Fibroblast of lung (primary cell): ENCODE data around the gene ZFPL1. TPM values are rescaled to one million over a fixed set of nuclear protein-coding genes. Genes with fewer than 3 reads are reported as not detected.

Experiments
- DNase-seq, 2 donors: peaks; one replicate each; pipeline versions ENCODE4 v3.0.0 to v3.0.0-alpha.2; 2010; ENCODE audit warnings: low read depth in 2 of 2
- H2AFZ ChIP-seq: 2 replicates; pipeline ENCODE4 v1.5.1; 2012; ENCODE audit warnings: low read length, control low read depth, inconsistent platforms
- H3K27ac ChIP-seq: 2 replicates; pipeline ENCODE4 v1.5.1; 2011; ENCODE audit warnings: low read length, control low read depth; ENCODE audit not compliant: insufficient read depth
- H3K27me3 ChIP-seq: 2 replicates; pipeline ENCODE4 v1.5.1; 2011; ENCODE audit warnings: mild to moderate bottlenecking, low read length; ENCODE audit not compliant: control insufficient read depth, insufficient read depth
- H3K36me3 ChIP-seq: 2 replicates; pipeline ENCODE4 v1.5.1; 2011; ENCODE audit warnings: low read length; ENCODE audit not compliant: control insufficient read depth, insufficient read depth
- H3K4me1 ChIP-seq: 2 replicates; pipeline ENCODE4 v1.5.1; 2011; ENCODE audit warnings: low read length; ENCODE audit not compliant: control insufficient read depth, insufficient read depth; ENCODE audit errors: extremely low read depth
- H3K4me2 ChIP-seq: 2 replicates; pipeline ENCODE4 v1.5.1; 2011; ENCODE audit warnings: low read length, control low read depth; ENCODE audit not compliant: insufficient read depth; ENCODE audit errors: extremely low read depth
- H3K4me3 ChIP-seq, 4 experiments: fragments of 200-600 bp in 1 of 4; sonication (generic) in 1 of 4; replicated peaks in 1 of 4; 2 replicates each; pipeline ENCODE4 v1.5.1; 2011 to 2016; ENCODE audit warnings: low read length in 4 of 4, low read depth in 3 of 4, mild to moderate bottlenecking in 3 of 4, control low read depth in 2 of 4, inconsistent platforms in 1 of 4, mixed read lengths in 1 of 4; ENCODE audit not compliant: insufficient read depth in 1 of 4; ENCODE audit errors: control extremely low read depth in 1 of 4
- H3K79me2 ChIP-seq: 2 replicates; pipeline ENCODE4 v1.5.1; 2012; ENCODE audit warnings: mild to moderate bottlenecking, low read length, inconsistent platforms; ENCODE audit not compliant: control insufficient read depth, insufficient read depth
- H3K9ac ChIP-seq: 2 replicates; pipeline ENCODE4 v1.5.1; 2011; ENCODE audit warnings: mild to moderate bottlenecking, low read length, control low read depth; ENCODE audit not compliant: insufficient read depth
- H3K9me3 ChIP-seq: 2 replicates; pipeline ENCODE4 v1.5.1; 2012; ENCODE audit warnings: low read depth, low read length; ENCODE audit not compliant: control insufficient read depth, insufficient read depth
- H4K20me1 ChIP-seq: 2 replicates; pipeline ENCODE4 v1.5.1; 2011; ENCODE audit warnings: low read length; ENCODE audit not compliant: control insufficient read depth, insufficient read depth; ENCODE audit errors: extremely low read depth
- CTCF ChIP-seq, 2 donors: IDR thresholded peaks in 1 of 2; conservative IDR thresholded peaks in 1 of 2; 1 replicate in 1 of 2; 2 replicates in 1 of 2; pipeline ENCODE4 v1.5.1; 2011 to 2012; ENCODE audit warnings: low read length in 2 of 2, control low read depth in 1 of 2, inconsistent platforms in 1 of 2, low read depth in 1 of 2, mild to moderate bottlenecking in 1 of 2
- EZH2 ChIP-seq: IDR thresholded peaks from 2 replicates; pipeline ENCODE4 v1.5.1; 2012; ENCODE audit warnings: low read length, control low read depth, mild to moderate bottlenecking; ENCODE audit errors: missing control alignments
- polyA plus RNA-seq, 2 donors: library from polyadenylated mRNA; depleted of rRNA in 1 of 2; stranded (reverse) in 1 of 2; unstranded in 1 of 2; fragments of >200 nt; gene quantifications; 2 replicates each; pipeline ENCODE4 v1.2.1, GENCODE V29; 2011 to 2012; ENCODE audit warnings: missing spikeins in 1 of 2
- total RNA-seq: library from RNA; depleted of rRNA; stranded (reverse); fragments of >200 nt; gene quantifications from 2 replicates; pipeline ENCODE4 v1.2.1, GENCODE V29; 2014

The ZFPL1 gene
- total and polyA plus RNA-seq, 2 donors (not counting 1 experiment from before 2014, with no cell fraction given), result 30.8 to 36.0 TPM

- Histone ChIP-seq H3K36me3 (peaks cover 13% of the 10 kb centered on the region), H2AFZ (no peak overlapping the region), H3K9ac (no peak overlapping the region), H3K4me2 (peak overlapping the region; percentile 96), H3K27me3 (no peaks in the 10 kb centered on the region), H3K9me3 (no peaks in the 10 kb centered on the region), H3K27ac (no peak overlapping the region), H3K4me1 (peaks cover 19% of the 10 kb centered on the region), H3K4me3 (peak overlapping the region; percentile 55 to 68 (median 62)), H4K20me1 (no peaks in the 10 kb centered on the region), H3K79me2 (peaks cover 13% of the 10 kb centered on the region)
- TF ChIP-seq EZH2 (no peak), CTCF (conservative IDR thresholded peaks at IDR 0.05 in 1 of 2, IDR thresholded peaks at IDR 0.05 in 1 of 2; ENCODE audit: low read depth in 1 of 2, low read length in 2 of 2) (no peak)
- DNase-seq, result peak in 1 of 2 donors; percentile 24
Observed at GRCh38 chr11:65113361-65113756, 29.3 kb downstream of the ZFPL1 start.

GRCh38 chr11:65113839-65114238 is 29.8 kb downstream of the ZFPL1 start:
- Histone ChIP-seq H3K27ac (no peak overlapping the region), H3K9me3 (no peaks in the 10 kb centered on the region), H3K4me2 (no peak overlapping the region), H2AFZ (no peak overlapping the region), H3K9ac (no peak overlapping the region), H3K4me3 (peak overlapping the region in 1 of 4 experiments; percentile 68), H4K20me1 (no peaks in the 10 kb centered on the region), H3K4me1 (peaks cover 19% of the 10 kb centered on the region), H3K27me3 (no peaks in the 10 kb centered on the region), H3K36me3 (peaks cover 13% of the 10 kb centered on the region), H3K79me2 (peaks cover 13% of the 10 kb centered on the region)
- TF ChIP-seq CTCF (conservative IDR thresholded peaks at IDR 0.05 in 1 of 2, IDR thresholded peaks at IDR 0.05 in 1 of 2; ENCODE audit: low read depth in 1 of 2, low read length in 2 of 2) (no peak), EZH2 (no peak)
- no peak for DNase-seq

DNA sequence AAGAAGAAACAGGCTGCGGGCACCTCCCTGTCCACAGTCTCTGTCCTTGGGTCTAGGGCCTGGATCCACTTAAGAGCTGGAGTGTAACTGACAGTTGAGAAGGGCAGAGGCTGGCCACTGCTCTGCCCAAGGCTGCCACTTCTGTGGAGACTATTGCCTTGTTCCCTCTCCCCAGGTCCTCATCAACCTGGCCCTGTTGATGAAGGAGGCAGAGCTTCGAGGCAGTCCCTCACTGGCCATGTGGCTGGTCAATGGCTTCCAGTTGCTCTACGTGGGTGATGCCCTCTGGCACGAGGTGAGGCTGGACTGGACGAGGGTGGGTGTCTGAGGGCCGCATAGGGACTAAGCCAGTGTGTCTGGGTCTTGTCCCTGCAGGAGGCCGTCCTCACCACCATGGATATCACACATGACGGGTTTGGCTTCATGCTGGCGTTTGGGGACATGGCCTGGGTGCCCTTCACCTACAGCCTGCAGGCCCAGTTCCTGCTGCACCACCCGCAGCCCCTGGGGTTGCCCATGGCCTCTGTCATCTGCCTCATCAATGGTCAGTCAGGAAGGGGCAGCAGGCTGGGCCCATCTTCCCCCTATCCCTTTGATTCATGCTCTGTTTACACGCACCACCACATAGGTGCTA is 30.6 kb downstream of the ZFPL1 start:
- Histone ChIP-seq H3K4me3 (no peak overlapping the region), H4K20me1 (no peaks in the 10 kb centered on the region), H3K79me2 (peaks cover 13% of the 10 kb centered on the region), H3K27me3 (no peaks in the 10 kb centered on the region), H3K27ac (no peak overlapping the region), H3K36me3 (peaks cover 9% of the 10 kb centered on the region), H3K9ac (no peak overlapping the region), H3K4me2 (no peak overlapping the region), H3K9me3 (no peaks in the 10 kb centered on the region), H2AFZ (no peak overlapping the region), H3K4me1 (peaks cover 19% of the 10 kb centered on the region)
- DNase-seq, result no peak
- TF ChIP-seq EZH2 (no peak), CTCF (conservative IDR thresholded peaks at IDR 0.05 in 1 of 2, IDR thresholded peaks at IDR 0.05 in 1 of 2; ENCODE audit: low read depth in 1 of 2, low read length in 2 of 2) (no peak)
